NCI-H510A treated with DMSO at 0.1 percent for 48 hours (cell line): ENCODE measurements around the gene TTF2.
"Not testable (repeated sequence)": the region's sequence is repeated elsewhere in the genome, so short reads cannot be mapped to it uniquely, and the experiment has no call there.

Source experiments
- DNase-seq: peaks from one replicate; lab custom pipeline; 2025; lab: John Stamatoyannopoulos, UW

TTF2 gene

GRCh38 chr1:117121589-117122329 lies 61.6 kb downstream of the TTF2 start, which contains the start of gene TRIM45:
Gene TRIM45, minus strand, starts transcription at chr1:117121749. Its CDS starts 548 bp downstream, at chr1:117121201.
- peak; percentile 91 for DNase-seq

- no peak for DNase-seq
These were observed 62.4 kb downstream of the TTF2 start for GRCh38 chr1:117122330-117123025.

GRCh38 chr1:117123274-117123673 lies 63.1 kb downstream of the TTF2 start:
- no peak for DNase-seq

GRCh38 chr1:117124661-117125060 lies 64.5 kb downstream of the TTF2 start:
- DNase-seq = no peak

- DNase-seq = peak; percentile 70
These were observed 67.7 kb downstream of the TTF2 start for GRCh38 chr1:117127795-117128194.

GRCh38 chr1:117128323-117129079 lies 68.4 kb downstream of the TTF2 start:
- DNase-seq = peak; percentile 69

- DNase-seq = no peak
These were observed 70.4 kb downstream of the TTF2 start for GRCh38 chr1:117130526-117130925.

- no peak for DNase-seq
These were observed 75.2 kb downstream of the TTF2 start for GRCh38 chr1:117135329-117135728.

GRCh38 chr1:117136749-117137148 lies 76.6 kb downstream of the TTF2 start:
- DNase-seq = no peak

GRCh38 chr1:117137281-117137855 lies 77.2 kb downstream of the TTF2 start:
- DNase-seq = no peak

- DNase-seq = no peak
These were observed 78.0 kb downstream of the TTF2 start for GRCh38 chr1:117138106-117138505.

- DNase-seq = no peak
These were observed 78.4 kb downstream of the TTF2 start for GRCh38 chr1:117138561-117138960.

GRCh38 chr1:117142200-117142599 lies 82.1 kb downstream of the TTF2 start:
- no peak for DNase-seq

GRCh38 chr1:117143172-117143571 lies 83.0 kb downstream of the TTF2 start:
- no peak for DNase-seq

- DNase-seq = no peak
These were observed 83.7 kb downstream of the TTF2 start for GRCh38 chr1:117143871-117144270.

- no peak for DNase-seq
These were observed 85.9 kb downstream of the TTF2 start for GRCh38 chr1:117146072-117146471.

GRCh38 chr1:117146575-117147340 lies 86.6 kb downstream of the TTF2 start:
- DNase-seq = no peak

GRCh38 chr1:117147341-117147831 lies 87.3 kb downstream of the TTF2 start:
- no peak for DNase-seq

GRCh38 chr1:117147856-117148588 lies 87.9 kb downstream of the TTF2 start:
- DNase-seq = peak; percentile 45

GRCh38 chr1:117150316-117150715 lies 90.2 kb downstream of the TTF2 start:
- no peak for DNase-seq

- not testable (repeated sequence) for DNase-seq
These were observed 91.2 kb downstream of the TTF2 start for GRCh38 chr1:117151305-117151704.
